ENCODE measurements around the gene NKX2-8.
"Not testable (repeated sequence)": the region's sequence is repeated elsewhere in the genome, so short reads cannot be mapped to it uniquely, and the experiment has no call there.

The NKX2-8 gene

DNA sequence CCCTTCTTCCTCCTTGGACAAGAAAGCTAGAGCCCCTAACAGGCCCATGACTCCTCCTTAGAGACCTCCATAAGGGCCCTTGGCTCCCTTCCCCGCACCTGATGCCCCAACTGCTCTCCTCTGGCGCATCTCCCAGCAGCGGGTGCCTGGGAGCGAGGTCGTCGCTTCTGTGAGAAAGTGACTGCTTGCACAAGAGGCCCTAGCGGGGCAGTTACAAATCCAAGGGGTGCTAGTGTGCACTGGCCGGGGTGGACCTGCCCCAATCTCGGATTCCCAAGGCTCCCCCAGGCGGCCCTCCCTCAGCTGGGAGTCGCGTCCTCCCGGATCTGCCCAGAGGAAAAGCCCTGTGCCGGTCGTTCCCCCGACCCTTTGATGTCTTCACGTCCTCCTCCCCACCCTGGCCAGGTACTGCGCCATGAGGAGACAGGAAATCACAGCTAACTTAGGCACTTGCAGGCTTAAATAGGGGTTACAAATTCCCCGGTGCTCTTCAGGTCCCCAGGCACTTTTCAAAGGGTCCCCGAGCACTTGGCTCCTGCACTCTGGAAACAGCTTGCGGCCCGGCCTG lies 2.8 kb downstream of the NKX2-8 start:
- Histone ChIP-seq H3K9ac (ENCODE audit: low read length) (no peak overlapping the region), H3K4me1 (ENCODE audit: control insufficient read depth, low read depth, low read length) (peaks cover 5% of the 10 kb centered on the region), H3K27me3 (ENCODE audit: control insufficient read depth, insufficient read depth, low read length) (peaks cover 100% of the 10 kb centered on the region), H3K4me3 (ENCODE audit: low read length) (peak overlapping the region; percentile 63), H3K27ac (ENCODE audit: low read length) (no peak overlapping the region), H3K36me3 (ENCODE audit: control insufficient read depth, low read depth, low read length) (no peaks in the 10 kb centered on the region), H3K9me3 (ENCODE audit: control insufficient read depth, low read depth, low read length) (no peaks in the 10 kb centered on the region)

- peaks cover 5% of the 10 kb centered on the region for H3K4me1 ChIP-seq (ENCODE audit: control insufficient read depth, low read depth, low read length)
- no peak overlapping the region for H3K9ac ChIP-seq (ENCODE audit: low read length)
- H3K9me3 ChIP-seq (ENCODE audit: control insufficient read depth, low read depth, low read length), result no peaks in the 10 kb centered on the region
- no peaks in the 10 kb centered on the region for H3K36me3 ChIP-seq (ENCODE audit: control insufficient read depth, low read depth, low read length)
- H3K27me3 ChIP-seq (ENCODE audit: control insufficient read depth, insufficient read depth, low read length), result peaks cover 100% of the 10 kb centered on the region
- no peak overlapping the region for H3K27ac ChIP-seq (ENCODE audit: low read length)
- H3K4me3 ChIP-seq (ENCODE audit: low read length), result peak overlapping the region; percentile 63
Observed at GRCh38 chr14:36579001-36579555, 3.3 kb downstream of the NKX2-8 start.

GRCh38 chr14:36570065-36570464 lies 12.3 kb downstream of the NKX2-8 start:
- Histone ChIP-seq H3K36me3 (ENCODE audit: control insufficient read depth, low read depth, low read length) (no peaks in the 10 kb centered on the region), H3K27ac (ENCODE audit: low read length) (no peak overlapping the region), H3K9me3 (ENCODE audit: control insufficient read depth, low read depth, low read length) (no peaks in the 10 kb centered on the region), H3K27me3 (ENCODE audit: control insufficient read depth, insufficient read depth, low read length) (peaks cover 29% of the 10 kb centered on the region), H3K4me1 (ENCODE audit: control insufficient read depth, low read depth, low read length) (no peaks in the 10 kb centered on the region), H3K9ac (ENCODE audit: low read length) (no peak overlapping the region), H3K4me3 (ENCODE audit: low read length) (no peak overlapping the region)

- Histone ChIP-seq H3K9me3 (ENCODE audit: control insufficient read depth, low read depth, low read length) (no peaks in the 10 kb centered on the region), H3K27ac (ENCODE audit: low read length) (no peak overlapping the region), H3K36me3 (ENCODE audit: control insufficient read depth, low read depth, low read length) (no peaks in the 10 kb centered on the region), H3K4me3 (ENCODE audit: low read length) (no peak overlapping the region), H3K4me1 (ENCODE audit: control insufficient read depth, low read depth, low read length) (peaks cover 7% of the 10 kb centered on the region), H3K9ac (ENCODE audit: low read length) (no peak overlapping the region), H3K27me3 (ENCODE audit: control insufficient read depth, insufficient read depth, low read length) (no peaks in the 10 kb centered on the region)
Observed at GRCh38 chr14:36556811-36557433, 25.5 kb downstream of the NKX2-8 start.

- no peaks in the 10 kb centered on the region for H3K27me3 ChIP-seq (ENCODE audit: control insufficient read depth, insufficient read depth, low read length)
- no peaks in the 10 kb centered on the region for H3K36me3 ChIP-seq (ENCODE audit: control insufficient read depth, low read depth, low read length)
- peaks cover 7% of the 10 kb centered on the region for H3K4me1 ChIP-seq (ENCODE audit: control insufficient read depth, low read depth, low read length)
- H3K4me3 ChIP-seq (ENCODE audit: low read length), result no peak overlapping the region
- no peaks in the 10 kb centered on the region for H3K9me3 ChIP-seq (ENCODE audit: control insufficient read depth, low read depth, low read length)
- no peak overlapping the region for H3K9ac ChIP-seq (ENCODE audit: low read length)
- H3K27ac ChIP-seq (ENCODE audit: low read length), result no peak overlapping the region
Observed at GRCh38 chr14:36555998-36556743, 26.2 kb downstream of the NKX2-8 start.

GRCh38 chr14:36553656-36554260 lies 28.7 kb downstream of the NKX2-8 start:
- H3K36me3 ChIP-seq (ENCODE audit: control insufficient read depth, low read depth, low read length), result no peaks in the 10 kb centered on the region
- H3K9me3 ChIP-seq (ENCODE audit: control insufficient read depth, low read depth, low read length), result no peaks in the 10 kb centered on the region
- no peak overlapping the region for H3K4me3 ChIP-seq (ENCODE audit: low read length)
- peaks cover 7% of the 10 kb centered on the region for H3K4me1 ChIP-seq (ENCODE audit: control insufficient read depth, low read depth, low read length)
- no peaks in the 10 kb centered on the region for H3K27me3 ChIP-seq (ENCODE audit: control insufficient read depth, insufficient read depth, low read length)
- no peak overlapping the region for H3K27ac ChIP-seq (ENCODE audit: low read length)
- no peak overlapping the region for H3K9ac ChIP-seq (ENCODE audit: low read length)

DNA sequence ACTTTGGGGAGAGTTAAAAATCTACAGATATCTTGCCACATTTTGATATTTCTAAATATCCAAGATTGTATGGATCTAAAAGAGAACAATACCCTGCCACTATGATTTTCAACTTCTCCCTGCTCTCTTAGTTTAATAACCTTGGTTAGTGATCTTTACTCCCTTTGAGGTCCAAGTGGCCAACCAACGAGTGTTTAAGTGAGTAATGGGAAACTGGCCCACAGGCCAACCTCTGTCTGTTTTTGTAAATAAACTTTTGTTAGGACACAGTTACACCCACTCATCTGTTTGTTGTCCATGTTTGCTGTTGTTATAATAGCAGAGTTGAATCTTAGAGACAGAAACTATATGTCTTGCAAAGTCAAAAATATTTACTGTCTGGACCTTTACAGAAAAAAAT lies 31.5 kb downstream of the NKX2-8 start:
- Histone ChIP-seq H3K4me1 (ENCODE audit: control insufficient read depth, low read depth, low read length) (peaks cover 1% of the 10 kb centered on the region), H3K27me3 (ENCODE audit: control insufficient read depth, insufficient read depth, low read length) (no peaks in the 10 kb centered on the region), H3K4me3 (ENCODE audit: low read length) (no peak overlapping the region), H3K9ac (ENCODE audit: low read length) (no peak overlapping the region), H3K36me3 (ENCODE audit: control insufficient read depth, low read depth, low read length) (no peaks in the 10 kb centered on the region), H3K9me3 (ENCODE audit: control insufficient read depth, low read depth, low read length) (no peaks in the 10 kb centered on the region), H3K27ac (ENCODE audit: low read length) (no peak overlapping the region)

GRCh38 chr14:36544280-36544679 lies 38.1 kb downstream of the NKX2-8 start:
- not testable (repeated sequence) for H3K9ac ChIP-seq (ENCODE audit: low read length); H3K4me1 ChIP-seq (ENCODE audit: control insufficient read depth, low read depth, low read length); H3K36me3 ChIP-seq (ENCODE audit: control insufficient read depth, low read depth, low read length); H3K9me3 ChIP-seq (ENCODE audit: control insufficient read depth, low read depth, low read length); H3K27ac ChIP-seq (ENCODE audit: low read length); H3K27me3 ChIP-seq (ENCODE audit: control insufficient read depth, insufficient read depth, low read length); H3K4me3 ChIP-seq (ENCODE audit: low read length)

GRCh38 chr14:36538051-36538450 lies 44.4 kb downstream of the NKX2-8 start:
- no peaks in the 10 kb centered on the region for H3K36me3 ChIP-seq (ENCODE audit: control insufficient read depth, low read depth, low read length)
- no peak overlapping the region for H3K27ac ChIP-seq (ENCODE audit: low read length)
- H3K27me3 ChIP-seq (ENCODE audit: control insufficient read depth, insufficient read depth, low read length), result no peaks in the 10 kb centered on the region
- H3K9me3 ChIP-seq (ENCODE audit: control insufficient read depth, low read depth, low read length), result no peaks in the 10 kb centered on the region
- no peak overlapping the region for H3K9ac ChIP-seq (ENCODE audit: low read length)
- H3K4me3 ChIP-seq (ENCODE audit: low read length), result no peak overlapping the region
- H3K4me1 ChIP-seq (ENCODE audit: control insufficient read depth, low read depth, low read length), result no peaks in the 10 kb centered on the region
